Activated CD4-positive, alpha-beta T cell treated with anti-CD3 and anti-CD28 coated beads, Interleukin-2, amount 10 ng/mL, durations not matched to agents 24 days and 14 days (primary cell): Measurements from ENCODE around the gene TTC32. TPM values are rescaled to one million over a fixed set of nuclear protein-coding genes. Genes with fewer than 3 reads are reported as not detected.

Experiments
- DNase-seq: peaks from one replicate; pipeline ENCODE4 v3.0.0; 2022
- H3K27ac Mint-ChIP-seq: one replicate; pipeline ENCODE4 v1.8.0; 2022; ENCODE audit warnings: mild to moderate bottlenecking, mixed read lengths
- H3K27me3 Mint-ChIP-seq: one replicate; pipeline ENCODE4 v1.8.0; 2022; ENCODE audit warnings: mixed read lengths
- H3K36me3 Mint-ChIP-seq: one replicate; pipeline ENCODE4 v1.8.0; 2022; ENCODE audit warnings: low read depth, mild to moderate bottlenecking, mixed read lengths
- H3K4me1 Mint-ChIP-seq: one replicate; pipeline ENCODE4 v1.8.0; 2021; ENCODE audit warnings: mixed read lengths
- H3K4me3 Mint-ChIP-seq: one replicate; pipeline ENCODE4 v1.8.0; 2022; ENCODE audit warnings: mild to moderate bottlenecking, moderate library complexity, mixed read lengths
- H3K9me3 Mint-ChIP-seq: one replicate; pipeline ENCODE4 v1.8.0; 2021; ENCODE audit warnings: mixed read lengths
- intact Hi-C: fragments of 100-400 bp; cut with micrococcal nuclease; formaldehyde crosslinking; loops from one replicate; pipeline ENCODE4 v1.15.1; 2023
- total RNA-seq: library from RNA; stranded (reverse); gene quantifications from 2 replicates; pipeline ENCODE4 v1.2.3, GENCODE V29; 2022

The TTC32 gene
- total RNA-seq, 1 donor from 2014 or later: 10.5 TPM

GRCh38 chr2:19847486-19847885 is 54.3 kb downstream of the TTC32 start:
- no peaks in the 10 kb centered on the region for H3K36me3 Mint-ChIP-seq
- no peak overlapping the region for H3K4me3 Mint-ChIP-seq
- peaks cover 4% of the 10 kb centered on the region for H3K27me3 Mint-ChIP-seq
- DNase-seq: no peak
- no peak overlapping the region for H3K27ac Mint-ChIP-seq
- intact Hi-C loops: no loop called here
- H3K4me1 Mint-ChIP-seq: no peaks in the 10 kb centered on the region
- H3K9me3 Mint-ChIP-seq: peaks cover 8% of the 10 kb centered on the region

Other genes with a start within 250 kb of the TTC32 start
- 8.1 and 9.0 TPM in 2 replicates for gene WDR35, start 88.1 kb upstream of the TTC32 start, total RNA-seq
- not detected in 2 replicates for gene MATN3, start 110.7 kb upstream of the TTC32 start, total RNA-seq
- 24.3 and 25.3 TPM in 2 replicates for gene LAPTM4A, start 149.6 kb upstream of the TTC32 start, total RNA-seq